ENCODE data around the gene TCP11L1. TPM values are rescaled to one million over a fixed set of nuclear protein-coding genes. Genes with fewer than 3 reads are reported as not detected.

Gene TCP11L1
- total and polyA plus RNA-seq, 2 donors (not counting 1 experiment from before 2014, with no cell fraction given), result 24.1 to 30.2 TPM

DNA sequence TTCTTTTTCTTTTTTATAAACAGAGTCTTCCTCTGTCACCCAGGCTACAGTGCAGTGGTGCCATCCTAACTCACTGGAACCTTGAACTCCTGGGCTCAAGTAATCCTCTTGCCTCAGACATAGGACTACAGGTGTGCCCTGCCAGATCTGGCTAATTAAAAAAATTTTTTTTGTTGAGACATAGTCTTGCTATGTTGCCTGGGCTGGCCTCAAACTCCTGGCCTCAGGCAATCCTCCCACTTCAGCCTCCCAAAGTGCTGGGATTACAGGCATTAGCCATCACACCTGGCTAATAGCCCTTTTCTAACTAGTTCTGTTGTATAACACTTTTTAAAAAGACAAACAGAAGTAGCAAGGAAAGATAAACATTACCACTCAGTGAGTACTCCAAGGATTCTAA, 64.5 kb downstream of the TCP11L1 start:
- Histone ChIP-seq H3K36me3 (ENCODE audit: control insufficient read depth, insufficient read depth, low read length) (peaks cover 2% of the 10 kb centered on the region), H4K20me1 (ENCODE audit: control insufficient read depth, extremely low read depth, insufficient read depth, low read length) (no peaks in the 10 kb centered on the region), H3K79me2 (ENCODE audit: control insufficient read depth, insufficient read depth, low read length) (no peaks in the 10 kb centered on the region), H3K9ac (ENCODE audit: insufficient read depth, low read length) (no peak overlapping the region), H3K4me1 (ENCODE audit: control insufficient read depth, extremely low read depth, insufficient read depth, low read length) (no peaks in the 10 kb centered on the region), H3K9me3 (ENCODE audit: control insufficient read depth, insufficient read depth, low read depth, low read length) (no peaks in the 10 kb centered on the region), H3K4me3 (replicated peaks in 1 of 4; ENCODE audit: control extremely low read depth in 1 of 4, insufficient read depth in 1 of 4, low read depth in 3 of 4, low read length in 4 of 4) (no peak overlapping the region), H2AFZ (ENCODE audit: low read length) (no peak overlapping the region), H3K4me2 (ENCODE audit: extremely low read depth, insufficient read depth, low read length) (no peak overlapping the region), H3K27me3 (ENCODE audit: control insufficient read depth, insufficient read depth, low read length) (no peaks in the 10 kb centered on the region), H3K27ac (ENCODE audit: insufficient read depth, low read length) (no peak overlapping the region)
- no peak for DNase-seq (ENCODE audit: low read depth in 2 of 2)
- TF ChIP-seq, protein P1, sequence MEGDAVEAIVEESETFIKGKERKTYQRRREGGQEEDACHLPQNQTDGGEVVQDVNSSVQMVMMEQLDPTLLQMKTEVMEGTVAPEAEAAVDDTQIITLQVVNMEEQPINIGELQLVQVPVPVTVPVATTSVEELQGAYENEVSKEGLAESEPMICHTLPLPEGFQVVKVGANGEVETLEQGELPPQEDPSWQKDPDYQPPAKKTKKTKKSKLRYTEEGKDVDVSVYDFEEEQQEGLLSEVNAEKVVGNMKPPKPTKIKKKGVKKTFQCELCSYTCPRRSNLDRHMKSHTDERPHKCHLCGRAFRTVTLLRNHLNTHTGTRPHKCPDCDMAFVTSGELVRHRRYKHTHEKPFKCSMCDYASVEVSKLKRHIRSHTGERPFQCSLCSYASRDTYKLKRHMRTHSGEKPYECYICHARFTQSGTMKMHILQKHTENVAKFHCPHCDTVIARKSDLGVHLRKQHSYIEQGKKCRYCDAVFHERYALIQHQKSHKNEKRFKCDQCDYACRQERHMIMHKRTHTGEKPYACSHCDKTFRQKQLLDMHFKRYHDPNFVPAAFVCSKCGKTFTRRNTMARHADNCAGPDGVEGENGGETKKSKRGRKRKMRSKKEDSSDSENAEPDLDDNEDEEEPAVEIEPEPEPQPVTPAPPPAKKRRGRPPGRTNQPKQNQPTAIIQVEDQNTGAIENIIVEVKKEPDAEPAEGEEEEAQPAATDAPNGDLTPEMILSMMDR (conservative IDR thresholded peaks at IDR 0.05 in 1 of 2, IDR thresholded peaks at IDR 0.05 in 1 of 2; ENCODE audit: low read depth in 1 of 2, low read length in 2 of 2), result no peak
- no peak for TF ChIP-seq EZH2 (IDR thresholded peaks at IDR 0.05; ENCODE audit: low read length, missing control alignments)

GRCh38 chr11:33109294-33109895, 70.0 kb downstream of the TCP11L1 start:
- no peak overlapping the region for H3K4me2 ChIP-seq (ENCODE audit: extremely low read depth, insufficient read depth, low read length)
- no peak for DNase-seq (ENCODE audit: low read depth in 2 of 2)
- no peaks in the 10 kb centered on the region for H3K36me3 ChIP-seq (ENCODE audit: control insufficient read depth, insufficient read depth, low read length)
- H3K27ac ChIP-seq (ENCODE audit: insufficient read depth, low read length), result no peak overlapping the region
- H3K27me3 ChIP-seq (ENCODE audit: control insufficient read depth, insufficient read depth, low read length), result no peaks in the 10 kb centered on the region
- H3K4me1 ChIP-seq (ENCODE audit: control insufficient read depth, extremely low read depth, insufficient read depth, low read length), result no peaks in the 10 kb centered on the region
- no peak overlapping the region for H2AFZ ChIP-seq (ENCODE audit: low read length)
- H4K20me1 ChIP-seq (ENCODE audit: control insufficient read depth, extremely low read depth, insufficient read depth, low read length), result no peaks in the 10 kb centered on the region
- TF ChIP-seq, protein P1 (conservative IDR thresholded peaks at IDR 0.05 in 1 of 2, IDR thresholded peaks at IDR 0.05 in 1 of 2; ENCODE audit: low read depth in 1 of 2, low read length in 2 of 2), result no peak
- TF ChIP-seq EZH2 (IDR thresholded peaks at IDR 0.05; ENCODE audit: low read length, missing control alignments), result no peak
- H3K9ac ChIP-seq (ENCODE audit: insufficient read depth, low read length), result no peak overlapping the region
- no peaks in the 10 kb centered on the region for H3K9me3 ChIP-seq (ENCODE audit: control insufficient read depth, insufficient read depth, low read depth, low read length)
- no peaks in the 10 kb centered on the region for H3K79me2 ChIP-seq (ENCODE audit: control insufficient read depth, insufficient read depth, low read length)
- no peak overlapping the region for H3K4me3 ChIP-seq (replicated peaks in 1 of 4; ENCODE audit: control extremely low read depth in 1 of 4, insufficient read depth in 1 of 4, low read depth in 3 of 4, low read length in 4 of 4)

DNA sequence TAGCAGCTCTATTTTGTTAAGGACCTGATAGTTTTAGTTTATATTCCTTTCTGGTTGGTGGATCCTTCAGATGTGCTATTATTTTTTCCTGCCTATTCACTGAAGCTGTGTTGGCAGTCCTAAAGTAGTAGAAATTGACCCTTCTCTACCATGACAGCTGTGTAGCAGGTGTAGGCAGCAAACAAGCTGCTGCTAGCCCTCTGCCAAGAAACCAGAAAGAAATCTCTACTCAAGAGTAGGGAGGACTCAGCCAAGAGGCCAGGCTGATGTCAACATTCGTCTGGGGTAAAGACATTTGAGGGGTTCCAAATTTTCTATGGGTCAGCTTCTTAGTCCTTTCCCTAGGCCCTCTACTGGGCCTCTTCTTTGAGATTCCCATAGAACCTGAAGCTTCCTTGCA, 70.7 kb downstream of the TCP11L1 start:
- no peak overlapping the region for H3K4me2 ChIP-seq (ENCODE audit: extremely low read depth, insufficient read depth, low read length)
- H3K27me3 ChIP-seq (ENCODE audit: control insufficient read depth, insufficient read depth, low read length), result no peaks in the 10 kb centered on the region
- H3K27ac ChIP-seq (ENCODE audit: insufficient read depth, low read length), result no peak overlapping the region
- peak in 1 of 2 donors; percentile 28 for DNase-seq (ENCODE audit: low read depth in 2 of 2)
- H3K4me1 ChIP-seq (ENCODE audit: control insufficient read depth, extremely low read depth, insufficient read depth, low read length), result no peaks in the 10 kb centered on the region
- H3K9me3 ChIP-seq (ENCODE audit: control insufficient read depth, insufficient read depth, low read depth, low read length), result no peaks in the 10 kb centered on the region
- TF ChIP-seq EZH2 (IDR thresholded peaks at IDR 0.05; ENCODE audit: low read length, missing control alignments), result no peak
- TF ChIP-seq, protein P1 (conservative IDR thresholded peaks at IDR 0.05 in 1 of 2, IDR thresholded peaks at IDR 0.05 in 1 of 2; ENCODE audit: low read depth in 1 of 2, low read length in 2 of 2), result no peak
- H3K36me3 ChIP-seq (ENCODE audit: control insufficient read depth, insufficient read depth, low read length), result no peaks in the 10 kb centered on the region
- no peaks in the 10 kb centered on the region for H4K20me1 ChIP-seq (ENCODE audit: control insufficient read depth, extremely low read depth, insufficient read depth, low read length)
- no peak overlapping the region for H3K4me3 ChIP-seq (replicated peaks in 1 of 4; ENCODE audit: control extremely low read depth in 1 of 4, insufficient read depth in 1 of 4, low read depth in 3 of 4, low read length in 4 of 4)
- no peaks in the 10 kb centered on the region for H3K79me2 ChIP-seq (ENCODE audit: control insufficient read depth, insufficient read depth, low read length)
- no peak overlapping the region for H3K9ac ChIP-seq (ENCODE audit: insufficient read depth, low read length)
- H2AFZ ChIP-seq (ENCODE audit: low read length), result no peak overlapping the region
